ENCODE results near the gene POLE.
"Not testable (repeated sequence)": the region's sequence is repeated elsewhere in the genome, so short reads cannot be mapped to it uniquely, and the experiment has no call there.

Gene POLE

GRCh38 chr12:132718644-132719043 is 31.5 kb upstream of the POLE start:
- DNase-seq, result no peak

GRCh38 chr12:132717531-132718387 is 30.6 kb upstream of the POLE start:
- no peak for DNase-seq

- DNase-seq, result no peak
Observed at GRCh38 chr12:132717011-132717410, 29.9 kb upstream of the POLE start.

DNA sequence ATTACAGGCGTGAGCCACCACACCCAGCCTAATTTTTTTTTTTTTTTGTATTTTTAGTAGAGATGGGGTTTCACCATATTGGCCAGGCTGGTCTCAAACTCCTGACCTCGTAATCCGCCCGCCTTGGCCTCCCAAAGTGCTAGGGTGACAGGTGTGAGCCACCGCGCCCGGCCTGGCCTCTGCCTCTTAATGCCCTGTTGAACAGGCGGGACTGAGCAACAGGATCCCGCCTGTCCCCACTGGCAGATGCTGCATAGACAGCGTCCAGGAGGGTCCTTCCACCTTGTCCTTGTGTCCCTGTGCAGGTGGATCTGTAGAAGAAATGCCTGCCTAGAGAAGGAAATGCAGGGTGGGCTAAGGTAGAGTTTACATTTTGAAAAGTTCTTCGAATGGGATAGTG is 29.2 kb upstream of the POLE start:
- DNase-seq, result no peak

DNA sequence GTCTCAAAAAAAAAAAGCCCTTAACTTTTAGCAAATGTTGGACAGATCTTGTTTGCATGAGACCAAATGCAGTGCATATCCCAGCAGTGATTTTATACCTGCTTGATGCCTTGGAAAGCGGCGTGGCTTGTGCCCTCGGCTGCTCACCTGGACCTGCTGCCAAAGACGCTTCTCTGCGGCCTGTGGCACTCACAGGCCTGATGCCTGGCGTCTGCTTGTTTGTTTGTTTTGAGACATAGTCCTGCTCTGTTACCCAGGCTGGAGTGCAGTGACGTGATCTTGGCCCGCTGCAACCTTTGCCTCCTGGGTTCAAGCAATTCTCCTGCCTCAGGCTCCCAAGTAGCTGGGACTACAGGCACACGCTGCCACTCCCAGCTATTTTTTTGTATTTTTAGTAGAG is 28.7 kb upstream of the POLE start:
- DNase-seq, result no peak

- DNase-seq, result no peak
Observed at GRCh38 chr12:132713123-132713522, 26.0 kb upstream of the POLE start.

DNA sequence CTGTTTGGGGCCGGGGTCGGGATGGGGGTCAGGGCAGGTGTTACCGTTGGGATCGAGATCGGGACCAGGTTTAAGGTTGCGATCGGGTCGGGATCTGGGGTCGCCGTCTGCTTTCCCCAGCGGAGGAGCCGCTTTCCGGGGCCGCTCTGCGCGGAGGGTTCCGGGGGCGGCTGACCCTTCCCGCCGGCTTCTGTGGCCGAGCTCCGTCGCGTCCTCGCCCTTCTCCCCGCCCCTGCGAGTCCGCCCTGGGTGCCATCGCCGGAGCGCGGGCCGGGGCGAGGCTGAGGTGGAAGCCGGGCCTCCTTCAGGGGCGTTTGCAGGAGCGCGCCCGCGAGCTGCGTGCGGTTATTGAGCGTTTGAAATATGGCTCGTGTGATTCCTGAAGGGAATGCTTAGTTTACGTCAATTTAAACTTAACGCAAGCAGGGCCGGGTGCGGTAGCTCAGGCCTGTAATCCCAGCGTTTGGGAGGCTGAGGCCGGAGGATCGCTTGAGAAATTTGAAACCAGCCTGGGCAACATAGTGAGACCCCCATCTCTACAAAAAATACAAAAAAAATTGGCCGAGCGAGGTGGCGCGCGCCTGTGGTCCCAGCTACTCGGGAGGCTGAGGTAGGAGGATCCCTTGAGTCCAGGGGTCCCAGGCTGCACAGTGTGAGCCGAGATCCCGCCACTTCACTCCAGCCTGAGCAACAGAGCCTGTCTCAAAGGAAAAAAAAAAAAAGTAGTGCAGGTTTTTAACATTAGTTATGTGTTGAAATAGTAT is 24.1 kb upstream of the POLE start:
- DNase-seq, result no peak

GRCh38 chr12:132710405-132711079 is 23.4 kb upstream of the POLE start, which contains the start of gene PGAM5:
Gene PGAM5, plus strand, starts transcription at chr12:132710842. Its CDS starts 35 bp downstream, at chr12:132710877.
- peak; percentile 96 for DNase-seq

DNA sequence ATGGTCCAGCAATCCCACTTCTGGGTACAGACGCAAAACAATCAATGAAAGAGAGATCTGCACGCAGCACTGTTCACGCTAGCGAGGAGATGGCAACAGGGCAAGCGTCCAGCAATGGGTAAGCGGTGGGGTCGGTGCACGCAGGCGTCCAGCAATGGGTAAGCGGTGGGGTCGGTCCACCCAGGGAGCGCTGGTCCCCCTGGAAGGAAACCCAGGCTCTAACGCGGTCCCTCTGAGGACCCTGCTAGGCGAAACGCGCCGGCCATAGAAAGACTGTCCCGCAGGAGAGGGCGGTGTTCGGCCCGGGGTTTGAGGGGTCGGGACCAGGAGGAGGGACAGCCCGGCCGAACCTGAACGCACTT is 22.9 kb upstream of the POLE start:
- DNase-seq, result no peak

DNA sequence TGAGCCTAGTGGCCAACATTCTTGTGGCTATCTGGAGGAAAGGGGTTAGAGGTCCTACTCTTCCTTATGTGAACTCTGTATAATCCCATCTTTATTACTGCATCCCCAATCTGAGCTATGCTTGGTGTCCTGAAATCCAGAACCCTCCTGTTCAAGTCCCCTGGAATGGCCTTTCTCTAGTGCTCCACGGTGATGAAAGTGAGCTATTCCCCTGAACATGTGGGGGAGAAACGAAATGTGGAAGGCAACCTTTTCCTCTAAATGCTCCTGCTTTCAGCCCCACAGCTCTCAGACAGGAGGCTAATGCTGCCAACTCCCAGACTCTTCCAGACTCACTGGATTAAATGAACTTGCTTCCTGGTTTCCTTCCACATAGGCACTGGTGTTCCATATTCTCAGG is 21.0 kb upstream of the POLE start:
- DNase-seq, result no peak

- no peak for DNase-seq
Observed at GRCh38 chr12:132707241-132707640, 20.1 kb upstream of the POLE start.

- DNase-seq, result no peak
Observed at GRCh38 chr12:132703641-132704040, 16.5 kb upstream of the POLE start.

DNA sequence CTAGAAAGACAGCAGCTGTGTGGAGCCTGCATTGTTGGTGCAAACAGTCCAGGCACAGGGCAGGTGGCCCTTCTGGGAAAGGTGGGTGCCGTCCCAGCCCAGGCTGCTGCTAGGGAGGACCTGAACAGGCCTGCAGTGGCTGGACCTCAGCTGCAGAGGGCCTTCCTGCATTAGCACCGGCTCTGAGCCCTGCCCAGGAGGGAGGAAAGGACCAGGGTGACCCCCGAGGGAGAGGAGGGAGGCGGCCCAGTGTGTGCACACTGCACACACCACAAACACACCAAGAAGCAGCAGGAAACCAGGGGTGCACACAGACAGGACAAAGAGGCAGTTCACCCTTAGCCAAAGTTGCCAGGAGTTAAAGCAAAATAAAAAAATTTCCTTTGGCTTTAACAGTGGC is 15.5 kb upstream of the POLE start:
- DNase-seq, result no peak

DNA sequence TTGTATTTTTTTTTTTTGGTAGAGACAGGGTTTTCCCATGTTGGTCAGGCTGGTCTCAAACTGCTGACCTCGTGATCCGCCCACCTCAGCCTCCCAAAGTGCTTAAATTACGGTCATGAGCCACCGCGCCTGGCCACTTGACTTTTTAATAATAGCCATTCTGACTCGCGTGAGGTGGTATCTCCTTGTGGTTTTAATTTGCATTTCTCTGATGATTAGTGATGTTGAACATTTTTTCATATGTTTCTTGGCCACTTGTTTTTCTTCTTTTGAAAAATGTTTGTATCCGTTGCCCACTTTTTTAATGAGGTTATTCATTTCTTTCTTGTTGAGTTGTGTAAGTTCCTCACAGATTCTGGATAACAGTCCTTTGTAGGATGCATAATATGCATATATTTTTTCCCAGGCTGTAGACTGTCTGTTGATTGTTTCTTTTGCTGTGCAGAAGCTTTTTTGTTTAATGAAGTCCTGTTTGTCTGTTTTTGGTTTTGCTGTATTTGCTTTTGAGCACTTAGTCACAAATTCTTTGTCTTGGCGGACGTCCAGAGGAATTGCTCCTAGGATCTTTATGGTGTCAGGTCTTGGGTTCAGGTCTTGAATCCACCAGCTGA is 13.2 kb upstream of the POLE start:
- DNase-seq, result no peak

GRCh38 chr12:132698341-132698740 is 11.2 kb upstream of the POLE start:
- no peak for DNase-seq

GRCh38 chr12:132695431-132695830 is 8.3 kb upstream of the POLE start:
- DNase-seq, result no peak

DNA sequence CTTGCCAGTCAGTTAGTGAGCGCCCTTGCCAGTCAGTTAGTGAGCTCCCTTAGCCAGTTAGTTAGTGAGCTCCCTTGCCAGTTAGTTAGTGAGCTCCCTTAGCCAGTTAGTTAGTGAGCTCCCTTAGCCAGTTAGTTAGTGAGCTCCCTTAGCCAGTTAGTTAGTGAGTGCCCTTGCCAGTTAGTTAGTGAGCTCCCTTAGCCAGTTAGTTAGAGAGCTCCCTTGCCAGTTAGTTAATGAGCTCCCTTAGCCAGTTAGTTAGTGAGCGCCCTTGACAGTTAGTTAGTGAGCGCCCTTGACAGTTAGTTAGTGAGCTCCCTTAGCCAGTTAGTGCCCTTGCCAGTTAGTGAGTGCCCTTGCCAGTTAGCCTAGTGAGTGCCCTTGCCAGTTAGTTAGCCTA is 7.7 kb upstream of the POLE start:
- DNase-seq, result not testable (repeated sequence)

DNA sequence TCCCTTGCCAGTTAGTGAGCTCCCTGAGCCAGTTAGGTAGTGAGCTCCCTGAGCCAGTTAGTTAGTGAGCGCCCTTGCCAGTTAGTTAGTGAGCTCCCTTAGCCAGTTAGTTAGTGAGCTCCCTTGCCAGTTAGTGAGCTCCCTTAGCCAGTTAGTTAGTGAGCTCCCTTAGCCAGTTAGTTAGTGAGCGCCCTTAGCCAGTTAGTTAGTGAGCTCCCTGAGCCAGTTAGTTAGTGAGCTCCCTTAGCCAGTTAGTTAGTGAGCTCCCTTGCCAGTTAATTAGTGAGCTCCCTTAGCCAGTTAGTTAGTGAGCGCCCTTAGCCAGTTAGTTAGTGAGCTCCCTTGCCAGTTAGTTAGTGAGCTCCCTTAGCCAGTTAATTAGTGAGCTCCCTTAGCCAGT is 4.9 kb upstream of the POLE start:
- not testable (repeated sequence) for DNase-seq

GRCh38 chr12:132690112-132690511 is 3.0 kb upstream of the POLE start:
- no peak for DNase-seq

GRCh38 chr12:132689227-132689626 is 2.1 kb upstream of the POLE start:
- DNase-seq, result no peak

GRCh38 chr12:132686825-132687210 is 324 bp downstream of the POLE start:
- no peak for DNase-seq

- DNase-seq, result no peak
Observed at GRCh38 chr12:132685400-132685799, 1.7 kb downstream of the POLE start.

- DNase-seq, result no peak
Observed at GRCh38 chr12:132677492-132677891, 9.7 kb downstream of the POLE start.

Data from NCI-H226 (cell line).